SK-N-SH treated with all-trans-retinoic acid at 6 μM for 48 hours (cell line): ENCODE data around the gene NTNG1.

ENCODE experiments used
- ATAC-seq: fragments of 200-7000 bp; cut with Tn5 transposase; 3 replicates; pipeline ENCODE4 v1.9.1; 2020; ENCODE audit warnings: mild to moderate bottlenecking, moderate library complexity
- ARNTL ChIP-seq: fragments of 450-650 bp; formaldehyde crosslinking; IDR thresholded peaks from 2 replicates; pipeline ENCODE4 v1.5.0; 2020; ENCODE audit warnings: low read depth, mild to moderate bottlenecking, moderate library complexity, borderline replicate concordance
- BACH2 ChIP-seq: fragments of 250-450 bp; sonication (Bioruptor Pico); IDR thresholded peaks from 2 replicates; pipeline ENCODE4 v1.9.0; 2021; ENCODE audit warnings: mild to moderate bottlenecking, borderline replicate concordance
- CREB5 ChIP-seq: fragments of 250-450 bp; sonication (Bioruptor Pico); IDR thresholded peaks from 2 replicates; pipeline ENCODE4 v1.5.1; 2020; ENCODE audit warnings: low read depth, mild to moderate bottlenecking, moderate library complexity
- CSDC2 ChIP-seq: fragments of 250-450 bp; sonication (Bioruptor Pico); IDR thresholded peaks from 2 replicates; pipeline ENCODE4 v1.5.0; 2020; ENCODE audit warnings: mild to moderate bottlenecking, moderate library complexity
- ESRRG ChIP-seq: fragments of 250-450 bp; sonication (Bioruptor Pico); IDR thresholded peaks from 2 replicates; pipeline ENCODE4 v1.6.1; 2021; ENCODE audit warnings: mild to moderate bottlenecking
- GLIS3 ChIP-seq: fragments of 250-450 bp; sonication (Bioruptor Pico); IDR thresholded peaks from 2 replicates; pipeline ENCODE4 v1.5.0; 2020; ENCODE audit warnings: mild to moderate bottlenecking, moderate library complexity
- ISL1 ChIP-seq: fragments of 250-450 bp; sonication (Bioruptor Pico); IDR thresholded peaks from 2 replicates; pipeline ENCODE4 v2.1.2; 2022; ENCODE audit warnings: mild to moderate bottlenecking, moderate library complexity
- OSR1 ChIP-seq: fragments of 250-450 bp; sonication (Bioruptor Pico); IDR thresholded peaks from 2 replicates; pipeline ENCODE4 v1.8.0; 2022; ENCODE audit warnings: moderate library complexity, mild to moderate bottlenecking, inconsistent platforms
- PATZ1 ChIP-seq: fragments of 250-450 bp; sonication (Bioruptor Pico); IDR thresholded peaks from 2 replicates; pipeline ENCODE4 v1.8.0; 2020; ENCODE audit warnings: mild to moderate bottlenecking, moderate library complexity, borderline replicate concordance
- PPARA ChIP-seq: fragments of 250-450 bp; sonication (Bioruptor Pico); IDR thresholded peaks from 2 replicates; pipeline ENCODE4 v1.5.0; 2020; ENCODE audit warnings: mild to moderate bottlenecking, borderline replicate concordance
- RARB ChIP-seq: fragments of 250-450 bp; sonication (Bioruptor Pico); IDR thresholded peaks from 2 replicates; pipeline ENCODE4 v1.8.0; 2021; ENCODE audit warnings: mild to moderate bottlenecking, moderate library complexity
- SNAI2 ChIP-seq: fragments of 250-450 bp; sonication (Bioruptor Pico); IDR thresholded peaks from 2 replicates; pipeline ENCODE4 v1.5.0; 2020; ENCODE audit warnings: mild to moderate bottlenecking, moderate library complexity
- TCF4 ChIP-seq: fragments of 250-450 bp; sonication (Bioruptor Pico); IDR thresholded peaks from 2 replicates; pipeline ENCODE4 v1.8.0; 2021; ENCODE audit warnings: mild to moderate bottlenecking, moderate library complexity, borderline replicate concordance
- TSHZ2 ChIP-seq: fragments of 250-450 bp; sonication (Bioruptor Pico); IDR thresholded peaks from 2 replicates; pipeline ENCODE4 v1.5.0; 2020; ENCODE audit warnings: mild to moderate bottlenecking, moderate library complexity
- ZFP3 ChIP-seq: fragments of 250-450 bp; sonication (Bioruptor Pico); IDR thresholded peaks from 2 replicates; pipeline ENCODE4 v1.5.0; 2020; ENCODE audit warnings: mild to moderate bottlenecking, moderate library complexity
- ZFP30 ChIP-seq: fragments of 450-650 bp; formaldehyde crosslinking; IDR thresholded peaks from 2 replicates; pipeline ENCODE4 v1.5.0; 2022; ENCODE audit warnings: mild to moderate bottlenecking, moderate library complexity
- ZNF70 ChIP-seq: fragments of 450-650 bp; formaldehyde crosslinking; IDR thresholded peaks from 2 replicates; pipeline ENCODE4 v1.5.0; 2020; ENCODE audit warnings: mild to moderate bottlenecking, moderate library complexity
- ZNF8 ChIP-seq: fragments of 450-650 bp; formaldehyde crosslinking; IDR thresholded peaks from 2 replicates; pipeline ENCODE4 v1.5.0; 2020; ENCODE audit warnings: mild to moderate bottlenecking, moderate library complexity
- TF ChIP-seq, protein P1 (sequence below): fragments of 250-450 bp; sonication (Bioruptor Pico); IDR thresholded peaks from 2 replicates; pipeline ENCODE4 v1.8.0; 2021; ENCODE audit warnings: low read depth, mild to moderate bottlenecking, moderate library complexity, borderline replicate concordance

Gene NTNG1

GRCh38 chr1:107196973-107197562 lies 56.2 kb downstream of the NTNG1 start (continued):
- TF ChIP-seq ESRRG (CRISPR knock-in tag) (no peak), GLIS3 (CRISPR knock-in tag) (no peak), TSHZ2 (no peak), CSDC2 (CRISPR knock-in tag) (no peak)

DNA sequence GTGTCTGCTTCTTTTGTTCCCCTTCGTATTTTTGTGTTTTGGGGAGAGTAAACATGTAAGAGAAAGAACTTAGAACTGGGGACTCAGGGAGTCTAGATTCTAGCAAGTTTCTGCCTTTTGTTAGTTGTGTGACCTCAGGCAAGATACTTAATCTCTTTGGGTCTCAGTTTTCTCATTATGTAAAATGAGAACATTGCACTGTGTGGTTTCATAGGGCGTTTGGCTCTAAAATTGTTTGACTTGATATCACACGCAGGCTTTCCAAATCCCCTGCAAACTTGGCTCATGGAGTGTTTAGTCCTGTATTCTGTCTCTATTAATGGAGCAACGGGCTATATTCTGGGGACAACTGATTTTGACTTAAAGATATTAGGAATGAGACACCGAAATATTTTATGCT lies 57.7 kb downstream of the NTNG1 start:
- no peak for TF ChIP-seq TCF4 (CRISPR knock-in tag)
- ATAC-seq, result no peak

- no peak for ATAC-seq
- no peak for TF ChIP-seq RARB (CRISPR knock-in tag)
- TF ChIP-seq TSHZ2, result no peak
- no peak for TF ChIP-seq CREB5
- TF ChIP-seq ZNF8, result no peak
- TF ChIP-seq ESRRG (CRISPR knock-in tag), result no peak
- no peak for TF ChIP-seq BACH2 (CRISPR knock-in tag)
- no peak for TF ChIP-seq ARNTL (CRISPR knock-in tag)
- TF ChIP-seq ZFP3 (CRISPR knock-in tag), result no peak
- TF ChIP-seq TCF4 (CRISPR knock-in tag), result no peak
- no peak for TF ChIP-seq PPARA (CRISPR knock-in tag)
- TF ChIP-seq ISL1, result no peak
- TF ChIP-seq OSR1, result no peak
- TF ChIP-seq ZFP30 (CRISPR knock-in tag), result no peak
- TF ChIP-seq, protein P1, sequence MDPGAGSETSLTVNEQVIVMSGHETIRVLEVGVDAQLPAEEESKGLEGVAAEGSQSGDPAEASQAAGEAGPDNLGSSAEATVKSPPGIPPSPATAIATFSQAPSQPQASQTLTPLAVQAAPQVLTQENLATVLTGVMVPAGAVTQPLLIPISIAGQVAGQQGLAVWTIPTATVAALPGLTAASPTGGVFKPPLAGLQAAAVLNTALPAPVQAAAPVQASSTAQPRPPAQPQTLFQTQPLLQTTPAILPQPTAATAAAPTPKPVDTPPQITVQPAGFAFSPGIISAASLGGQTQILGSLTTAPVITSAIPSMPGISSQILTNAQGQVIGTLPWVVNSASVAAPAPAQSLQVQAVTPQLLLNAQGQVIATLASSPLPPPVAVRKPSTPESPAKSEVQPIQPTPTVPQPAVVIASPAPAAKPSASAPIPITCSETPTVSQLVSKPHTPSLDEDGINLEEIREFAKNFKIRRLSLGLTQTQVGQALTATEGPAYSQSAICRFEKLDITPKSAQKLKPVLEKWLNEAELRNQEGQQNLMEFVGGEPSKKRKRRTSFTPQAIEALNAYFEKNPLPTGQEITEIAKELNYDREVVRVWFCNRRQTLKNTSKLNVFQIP (CRISPR knock-in tag), result no peak
- no peak for TF ChIP-seq SNAI2 (CRISPR knock-in tag)
- no peak for TF ChIP-seq ZNF70 (CRISPR knock-in tag)
- TF ChIP-seq, all 23 proteins: peak for 0
Observed at GRCh38 chr1:107200631-107201030, 59.8 kb downstream of the NTNG1 start.

- no peak for ATAC-seq
- no peak for TF ChIP-seq OSR1
- TF ChIP-seq BACH2 (CRISPR knock-in tag), result no peak
- TF ChIP-seq ARNTL (CRISPR knock-in tag), result no peak
- TF ChIP-seq TCF4 (CRISPR knock-in tag), result no peak
Observed at GRCh38 chr1:107202007-107202406, 61.2 kb downstream of the NTNG1 start.

DNA sequence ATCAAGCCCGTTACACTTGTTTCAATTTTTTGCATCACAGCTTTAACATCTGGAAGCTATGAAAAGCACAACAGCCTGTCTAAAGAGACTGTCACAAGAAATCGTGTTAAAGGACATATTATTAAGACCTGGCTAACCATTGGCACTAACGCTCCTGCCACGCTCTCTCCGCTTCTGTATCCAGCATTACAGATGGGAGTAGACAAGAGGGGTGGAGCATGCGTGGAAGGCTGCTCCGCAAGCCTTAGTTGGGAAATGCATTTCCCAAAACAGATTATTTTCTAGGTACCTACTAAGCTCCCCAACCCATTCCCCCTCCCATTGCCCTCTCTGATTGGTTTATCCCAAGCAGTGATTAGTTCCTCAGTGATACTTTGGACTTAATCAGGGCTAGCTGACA lies 72.4 kb downstream of the NTNG1 start:
- no peak for ATAC-seq
- TF ChIP-seq ZNF70 (CRISPR knock-in tag), result no peak
- TF ChIP-seq ZFP30 (CRISPR knock-in tag), result no peak
- TF ChIP-seq OSR1, result no peak
- no peak for TF ChIP-seq ZNF8
- TF ChIP-seq TCF4 (CRISPR knock-in tag), result no peak
- no peak for TF ChIP-seq CSDC2 (CRISPR knock-in tag)
- no peak for TF ChIP-seq BACH2 (CRISPR knock-in tag)
- no peak for TF ChIP-seq PATZ1 (CRISPR knock-in tag)
- no peak for TF ChIP-seq ISL1
- TF ChIP-seq GLIS3 (CRISPR knock-in tag), result no peak
- no peak for TF ChIP-seq PPARA (CRISPR knock-in tag)
